Calu3 (cell line): ENCODE measurements around the gene PBOV1. TPM values are rescaled to one million over a fixed set of nuclear protein-coding genes. Genes with fewer than 3 reads are reported as not detected.

ENCODE experiments used
- BruUV-seq: library from RNA; stranded (reverse); fragments of 400-500 nt; replicated peaks from 2 replicates; lab custom pipeline; 2021; lab: Mats Ljungman, UMichigan
- CTCF ChIA-PET: fragments of 300-600 bp; sonication (Branson Sonifier 250); formaldehyde crosslinking; loops from one replicate; lab custom pipeline; 2022; ENCODE audit warnings: antibody characterized with exemption; lab: Charles Lee
- DNase-seq: peaks from one replicate; pipeline ENCODE4 v3.0.0; 2022
- H3K27ac Mint-ChIP-seq: one replicate; pipeline ENCODE4 v1.8.0; 2022; ENCODE audit warnings: mixed read lengths; ENCODE audit not compliant: unreplicated experiment
- H3K27me3 Mint-ChIP-seq: one replicate; pipeline ENCODE4 v1.8.0; 2022; ENCODE audit warnings: mixed read lengths; ENCODE audit not compliant: unreplicated experiment
- H3K36me3 Mint-ChIP-seq: one replicate; pipeline ENCODE4 v1.8.0; 2022; ENCODE audit warnings: mild to moderate bottlenecking, moderate library complexity, mixed read lengths; ENCODE audit not compliant: insufficient read depth, unreplicated experiment
- H3K4me1 Mint-ChIP-seq: one replicate; pipeline ENCODE4 v1.8.0; 2022; ENCODE audit warnings: mild to moderate bottlenecking, low read depth, mixed read lengths; ENCODE audit not compliant: unreplicated experiment
- H3K4me3 Mint-ChIP-seq: one replicate; pipeline ENCODE4 v1.8.0; 2022; ENCODE audit warnings: mild to moderate bottlenecking, low read depth, moderate library complexity, mixed read lengths; ENCODE audit not compliant: unreplicated experiment
- H3K9me3 Mint-ChIP-seq: one replicate; pipeline ENCODE4 v1.8.0; 2022; ENCODE audit warnings: low read depth, mixed read lengths; ENCODE audit not compliant: unreplicated experiment
- intact Hi-C: fragments of 100-400 bp; cut with micrococcal nuclease; formaldehyde crosslinking; loops from one replicate; pipeline ENCODE4 v1.10.0; 2022; ENCODE audit not compliant: unreplicated experiment
- total RNA-seq: library from RNA; stranded (reverse); gene quantifications from 2 replicates; pipeline ENCODE4 v1.2.3, GENCODE V29; 2022
- TF ChIP-seq, protein P1 (sequence below): fragments of 200-600 bp; IDR thresholded peaks from one replicate; pipeline ENCODE4 v1.8.0; 2022; ENCODE audit warnings: antibody characterized with exemption; ENCODE audit not compliant: unreplicated experiment

Gene PBOV1
- total RNA-seq, 1 experiment from 2014 or later = not detected

DNA sequence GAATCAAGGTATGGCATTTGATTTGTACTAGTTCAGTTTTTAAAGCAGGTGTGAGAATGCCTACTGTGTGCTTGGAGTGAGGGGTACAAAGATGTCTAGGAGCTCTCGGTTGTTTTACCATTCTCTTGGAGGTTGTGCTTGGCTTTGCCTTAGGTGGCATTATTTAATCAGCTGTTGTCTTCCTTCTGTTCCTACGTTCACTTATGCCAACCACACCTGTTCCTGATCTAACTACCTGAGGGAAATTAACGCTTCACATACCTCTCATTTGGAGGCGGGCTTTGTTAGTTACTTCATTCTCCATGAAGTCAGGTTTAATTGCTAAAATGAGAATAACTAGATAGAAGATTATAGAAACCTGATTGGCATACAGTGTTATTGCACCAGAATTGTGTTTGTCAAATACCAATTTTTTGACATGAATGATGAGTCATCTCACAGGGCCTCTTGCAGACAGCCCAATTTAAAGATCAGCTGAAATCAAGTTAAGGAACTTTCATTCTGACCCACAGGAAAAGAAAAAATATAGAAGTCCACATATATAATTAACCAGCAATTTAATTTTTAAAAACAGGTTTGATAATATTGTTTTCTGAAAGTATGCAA lies 24.8 kb upstream of the PBOV1 start:
- CTCF ChIA-PET = interaction anchor here (0.7 kb wide), 1 partner anchor 120 kb away, joined by 3 read pairs; no protein-coding TSS in a partner anchor
- intact Hi-C loops = no loop called here
- Mint-ChIP-seq H3K9me3 (no peaks in the 10 kb centered on the region), H3K27ac (no peak overlapping the region), H3K36me3 (no peaks in the 10 kb centered on the region), H3K27me3 (no peaks in the 10 kb centered on the region), H3K4me1 (peaks cover 9% of the 10 kb centered on the region), H3K4me3 (no peak overlapping the region)
- DNase-seq = no peak
- TF ChIP-seq, protein P1, sequence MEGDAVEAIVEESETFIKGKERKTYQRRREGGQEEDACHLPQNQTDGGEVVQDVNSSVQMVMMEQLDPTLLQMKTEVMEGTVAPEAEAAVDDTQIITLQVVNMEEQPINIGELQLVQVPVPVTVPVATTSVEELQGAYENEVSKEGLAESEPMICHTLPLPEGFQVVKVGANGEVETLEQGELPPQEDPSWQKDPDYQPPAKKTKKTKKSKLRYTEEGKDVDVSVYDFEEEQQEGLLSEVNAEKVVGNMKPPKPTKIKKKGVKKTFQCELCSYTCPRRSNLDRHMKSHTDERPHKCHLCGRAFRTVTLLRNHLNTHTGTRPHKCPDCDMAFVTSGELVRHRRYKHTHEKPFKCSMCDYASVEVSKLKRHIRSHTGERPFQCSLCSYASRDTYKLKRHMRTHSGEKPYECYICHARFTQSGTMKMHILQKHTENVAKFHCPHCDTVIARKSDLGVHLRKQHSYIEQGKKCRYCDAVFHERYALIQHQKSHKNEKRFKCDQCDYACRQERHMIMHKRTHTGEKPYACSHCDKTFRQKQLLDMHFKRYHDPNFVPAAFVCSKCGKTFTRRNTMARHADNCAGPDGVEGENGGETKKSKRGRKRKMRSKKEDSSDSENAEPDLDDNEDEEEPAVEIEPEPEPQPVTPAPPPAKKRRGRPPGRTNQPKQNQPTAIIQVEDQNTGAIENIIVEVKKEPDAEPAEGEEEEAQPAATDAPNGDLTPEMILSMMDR = no peak
- BruUV-seq = no TSS peak

DNA sequence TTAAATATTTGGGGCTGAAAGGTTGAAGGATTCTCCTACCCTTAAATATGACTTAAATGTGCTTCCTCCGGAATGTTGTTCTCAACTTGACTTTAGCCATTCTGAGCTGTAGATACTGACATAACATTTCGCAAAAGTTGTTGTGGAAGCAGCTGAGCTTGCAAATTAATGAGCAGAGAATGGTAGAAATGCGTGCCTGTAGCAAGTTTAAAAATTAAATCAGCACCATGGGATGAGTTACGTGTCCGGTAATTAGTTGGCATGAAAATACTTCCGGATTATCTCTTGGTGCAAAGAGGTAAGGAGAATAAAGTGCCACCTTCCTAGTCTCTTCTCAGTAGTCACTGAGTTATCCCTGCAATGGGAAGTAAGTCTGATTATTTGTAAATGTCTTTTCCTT lies 23.6 kb upstream of the PBOV1 start:
- TF ChIP-seq, protein P1 = no peak
- Mint-ChIP-seq H3K9me3 (no peaks in the 10 kb centered on the region), H3K4me1 (peaks cover 9% of the 10 kb centered on the region), H3K27ac (no peak overlapping the region), H3K36me3 (no peaks in the 10 kb centered on the region), H3K4me3 (no peak overlapping the region), H3K27me3 (no peaks in the 10 kb centered on the region)
- DNase-seq = no peak
- CTCF ChIA-PET = no interaction called here
- intact Hi-C loops = no loop called here
- no TSS peak for BruUV-seq

DNA sequence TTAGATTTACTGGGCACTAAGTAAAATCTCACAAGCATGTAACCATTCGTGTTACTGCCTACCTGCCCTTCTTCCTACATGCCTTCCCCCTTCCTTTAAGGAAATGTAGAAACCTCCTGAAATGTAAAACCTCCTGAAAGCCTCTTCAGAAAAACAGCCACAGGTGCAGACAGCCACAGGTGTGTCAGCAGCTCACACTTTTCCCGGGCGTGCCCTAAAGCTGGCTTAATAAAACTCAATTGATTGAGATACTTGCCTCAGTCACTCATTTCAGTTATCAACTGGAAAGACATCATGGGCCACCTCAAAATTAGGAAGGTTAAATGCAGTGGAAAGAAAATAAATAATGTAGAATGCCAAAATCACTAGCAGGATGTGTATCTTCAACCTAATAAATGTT lies 23.1 kb upstream of the PBOV1 start:
- no TSS peak for BruUV-seq
- no peak for DNase-seq
- H3K36me3 Mint-ChIP-seq = no peaks in the 10 kb centered on the region
- no peak overlapping the region for H3K4me3 Mint-ChIP-seq
- TF ChIP-seq, protein P1 = no peak
- H3K27me3 Mint-ChIP-seq = no peaks in the 10 kb centered on the region
- H3K9me3 Mint-ChIP-seq = no peaks in the 10 kb centered on the region
- CTCF ChIA-PET = no interaction called here
- intact Hi-C loops = no loop called here
- no peak overlapping the region for H3K27ac Mint-ChIP-seq
- peaks cover 9% of the 10 kb centered on the region for H3K4me1 Mint-ChIP-seq

DNA sequence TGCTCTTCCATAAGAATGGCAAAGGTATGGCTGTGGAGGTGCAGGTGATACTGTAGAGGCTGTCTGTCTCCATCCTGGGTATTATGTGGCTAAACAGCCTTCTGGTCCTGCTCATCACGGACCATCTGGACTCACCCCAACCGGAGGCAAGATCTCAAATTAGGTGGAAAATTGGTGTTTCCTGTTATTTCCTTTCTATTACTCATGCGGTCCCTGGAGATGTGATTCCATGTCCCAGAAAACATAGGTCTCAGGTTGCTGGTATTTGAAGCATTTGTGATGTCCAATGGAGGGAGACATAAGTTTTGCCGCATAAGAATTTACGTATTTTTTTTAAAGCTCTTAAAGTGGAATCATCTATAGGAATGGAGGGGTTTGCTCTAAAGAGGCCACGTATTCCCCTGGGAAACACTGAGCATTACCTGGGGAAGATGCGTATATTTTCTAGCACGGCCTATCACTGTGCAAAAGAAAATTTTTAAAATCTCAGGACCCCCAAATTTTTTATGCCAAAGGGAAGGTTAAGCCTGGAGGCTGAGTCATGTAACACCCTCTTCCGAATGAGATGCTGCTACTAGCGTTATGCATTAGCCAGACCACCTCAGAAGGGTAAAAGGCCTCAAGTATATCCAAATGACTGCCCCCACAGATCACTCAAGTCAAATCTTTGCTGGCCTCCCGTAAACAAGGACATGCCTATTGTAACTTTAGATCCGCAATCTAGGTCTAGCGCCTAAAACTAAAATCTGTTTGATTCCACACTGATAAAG lies 22.4 kb upstream of the PBOV1 start:
- DNase-seq = no peak
- BruUV-seq = no TSS peak
- Mint-ChIP-seq H3K4me1 (peaks cover 9% of the 10 kb centered on the region), H3K4me3 (no peak overlapping the region), H3K27me3 (no peaks in the 10 kb centered on the region), H3K36me3 (no peaks in the 10 kb centered on the region), H3K9me3 (no peaks in the 10 kb centered on the region), H3K27ac (no peak overlapping the region)
- intact Hi-C loops = no loop called here
- TF ChIP-seq, protein P1 = no peak
- CTCF ChIA-PET = no interaction called here
